Measurements from ENCODE around the gene LEMD1.

The LEMD1 gene

DNA sequence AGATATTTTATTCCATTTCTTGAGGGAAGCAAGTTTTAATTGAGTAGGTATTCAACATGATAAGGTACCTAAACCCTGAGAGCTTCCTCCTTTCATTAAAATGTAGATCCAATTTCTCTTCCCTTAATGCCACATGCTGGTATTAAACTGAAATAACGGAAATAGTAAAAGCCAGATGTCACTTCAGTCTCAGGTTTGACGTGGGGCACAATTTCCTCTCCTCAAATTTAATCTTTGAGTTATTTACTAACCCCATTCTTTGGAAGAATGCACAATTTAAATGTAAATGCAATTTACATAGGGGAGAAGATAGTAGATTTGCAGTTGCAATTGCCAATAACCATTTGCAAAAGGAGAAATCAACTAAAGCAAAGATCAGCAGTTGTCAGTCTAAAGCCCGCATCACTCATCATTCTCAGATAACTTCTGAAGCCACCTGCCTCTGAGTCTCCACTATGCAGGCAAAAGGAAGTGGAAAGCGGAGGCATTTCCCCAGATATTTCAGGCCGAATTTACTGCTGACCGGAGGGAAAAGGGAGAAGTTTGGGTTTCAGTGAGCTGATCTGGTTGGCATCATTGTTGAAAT lies 2.1 kb upstream of the LEMD1 start:
- DNase-seq (ENCODE audit: low spot score): no peak
- TF ChIP-seq, protein P1, sequence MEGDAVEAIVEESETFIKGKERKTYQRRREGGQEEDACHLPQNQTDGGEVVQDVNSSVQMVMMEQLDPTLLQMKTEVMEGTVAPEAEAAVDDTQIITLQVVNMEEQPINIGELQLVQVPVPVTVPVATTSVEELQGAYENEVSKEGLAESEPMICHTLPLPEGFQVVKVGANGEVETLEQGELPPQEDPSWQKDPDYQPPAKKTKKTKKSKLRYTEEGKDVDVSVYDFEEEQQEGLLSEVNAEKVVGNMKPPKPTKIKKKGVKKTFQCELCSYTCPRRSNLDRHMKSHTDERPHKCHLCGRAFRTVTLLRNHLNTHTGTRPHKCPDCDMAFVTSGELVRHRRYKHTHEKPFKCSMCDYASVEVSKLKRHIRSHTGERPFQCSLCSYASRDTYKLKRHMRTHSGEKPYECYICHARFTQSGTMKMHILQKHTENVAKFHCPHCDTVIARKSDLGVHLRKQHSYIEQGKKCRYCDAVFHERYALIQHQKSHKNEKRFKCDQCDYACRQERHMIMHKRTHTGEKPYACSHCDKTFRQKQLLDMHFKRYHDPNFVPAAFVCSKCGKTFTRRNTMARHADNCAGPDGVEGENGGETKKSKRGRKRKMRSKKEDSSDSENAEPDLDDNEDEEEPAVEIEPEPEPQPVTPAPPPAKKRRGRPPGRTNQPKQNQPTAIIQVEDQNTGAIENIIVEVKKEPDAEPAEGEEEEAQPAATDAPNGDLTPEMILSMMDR (IDR thresholded peaks at IDR 0.05; ENCODE audit: extremely low read depth, missing control alignments): no peak

DNA sequence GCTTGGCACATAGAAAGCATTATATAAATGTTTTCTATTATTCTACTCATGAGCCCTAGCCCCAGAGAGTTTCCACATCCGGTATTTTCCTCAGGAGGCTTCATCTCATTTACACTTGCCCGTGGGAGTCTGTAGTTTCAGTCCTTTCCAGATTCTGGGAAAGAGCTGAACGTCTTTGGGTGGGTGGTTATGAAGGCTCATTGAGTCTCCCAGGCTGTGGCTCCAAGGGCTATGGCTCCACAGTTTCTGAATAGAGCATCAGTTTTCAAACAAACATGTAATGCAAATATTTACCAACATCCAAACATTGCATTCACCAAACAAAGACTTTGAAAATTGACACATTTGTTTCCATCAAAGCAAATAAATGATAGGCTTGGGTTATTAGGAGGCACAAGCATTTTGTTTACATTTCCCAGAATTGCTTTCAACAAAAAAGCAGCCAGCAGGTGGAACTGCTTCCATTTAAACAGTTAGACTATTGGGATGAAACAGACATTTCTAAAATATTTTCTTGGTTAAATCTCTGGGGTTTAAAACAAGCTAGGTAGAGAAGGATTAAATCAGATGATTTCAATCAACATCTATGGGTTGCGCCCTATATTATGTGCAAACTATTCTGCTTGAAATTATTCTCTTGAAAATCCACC lies 1.3 kb upstream of the LEMD1 start:
- DNase-seq (ENCODE audit: low spot score): no peak
- TF ChIP-seq, protein P1 (IDR thresholded peaks at IDR 0.05; ENCODE audit: extremely low read depth, missing control alignments): no peak

DNA sequence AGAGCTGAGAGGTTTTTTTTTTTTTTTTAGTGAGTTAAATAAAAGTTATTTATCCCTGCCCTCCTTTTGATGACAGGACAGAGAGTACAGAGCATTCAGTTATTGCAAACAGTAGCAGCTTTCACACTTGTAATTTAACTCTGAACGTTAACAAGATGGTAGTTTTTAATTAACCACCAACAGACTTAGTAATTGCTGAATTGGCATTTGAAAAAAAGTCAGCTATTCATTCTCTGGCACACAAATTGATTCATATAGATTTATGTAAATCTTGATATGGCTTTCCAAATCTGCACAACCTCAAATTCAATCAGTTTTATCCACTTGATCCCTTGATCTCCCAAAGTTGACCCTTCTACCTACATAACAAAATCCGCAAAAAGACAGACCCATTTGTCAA lies 918 bp downstream of the LEMD1 start:
- TF ChIP-seq, protein P1 (IDR thresholded peaks at IDR 0.05; ENCODE audit: extremely low read depth, missing control alignments): no peak
- DNase-seq (ENCODE audit: low spot score): no peak

DNA sequence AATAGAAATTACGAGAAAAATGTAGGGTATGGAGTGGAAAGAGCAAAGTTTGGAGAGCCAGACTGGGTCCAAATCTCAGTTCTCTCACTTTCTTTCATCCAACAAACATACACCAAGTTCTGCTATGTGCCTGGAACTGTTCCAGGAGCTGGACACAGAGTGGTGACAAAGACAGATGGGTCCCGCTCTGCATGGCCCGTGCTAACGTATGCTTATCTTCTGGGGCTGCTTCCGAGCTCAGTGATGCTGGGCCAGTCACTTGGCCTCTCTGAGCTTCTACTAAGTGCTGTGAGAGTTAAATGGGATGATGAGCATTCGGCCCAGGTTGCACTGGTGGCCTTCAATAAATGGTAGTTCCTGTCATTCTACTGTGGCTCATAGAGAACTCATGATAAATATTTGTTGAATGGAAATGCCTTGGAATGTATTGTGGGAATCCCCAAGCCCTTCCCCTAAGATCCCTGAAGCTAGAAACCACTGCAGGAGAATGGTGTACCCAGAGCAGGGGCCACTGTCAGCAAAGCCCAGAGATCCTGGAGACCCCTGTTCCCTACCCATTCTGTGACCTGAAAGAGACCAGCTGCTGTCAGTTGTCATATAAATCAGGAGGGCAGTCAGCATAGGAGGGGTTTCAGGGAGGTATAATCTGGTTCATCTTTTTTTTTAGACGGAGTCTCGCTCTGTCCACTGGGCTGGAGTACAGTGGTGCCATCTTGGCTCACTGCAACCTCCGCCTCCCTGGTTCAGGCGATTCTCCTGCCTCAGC lies 3.8 kb downstream of the LEMD1 start:
- TF ChIP-seq, protein P1 (IDR thresholded peaks at IDR 0.05; ENCODE audit: extremely low read depth, missing control alignments): no peak

DNA sequence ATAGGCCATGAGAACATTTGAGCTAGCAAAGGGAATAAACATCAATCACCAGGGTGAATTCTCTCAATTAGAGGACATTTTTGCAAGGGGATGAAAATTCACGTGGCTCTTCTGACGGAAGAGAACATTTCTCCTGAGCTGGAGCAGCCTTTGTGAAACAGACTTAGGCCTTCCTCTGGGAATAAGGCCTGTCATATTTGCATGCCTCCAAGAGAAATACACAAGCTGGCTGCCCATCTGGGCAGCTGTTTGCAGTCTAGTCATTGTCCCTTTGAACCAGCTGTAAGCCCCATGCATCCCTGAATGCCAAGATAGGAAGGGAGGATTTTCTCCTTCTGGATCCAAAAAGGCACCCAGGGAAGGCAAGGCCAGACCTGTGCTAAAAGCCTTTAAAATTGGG lies 5.5 kb downstream of the LEMD1 start:
- TF ChIP-seq, protein P1 (IDR thresholded peaks at IDR 0.05; ENCODE audit: extremely low read depth, missing control alignments): no peak
- DNase-seq (ENCODE audit: low spot score): no peak

More for the DNA sequence above, 3.8 kb downstream of the LEMD1 start:
- no peak for DNase-seq (ENCODE audit: low spot score)

DNA sequence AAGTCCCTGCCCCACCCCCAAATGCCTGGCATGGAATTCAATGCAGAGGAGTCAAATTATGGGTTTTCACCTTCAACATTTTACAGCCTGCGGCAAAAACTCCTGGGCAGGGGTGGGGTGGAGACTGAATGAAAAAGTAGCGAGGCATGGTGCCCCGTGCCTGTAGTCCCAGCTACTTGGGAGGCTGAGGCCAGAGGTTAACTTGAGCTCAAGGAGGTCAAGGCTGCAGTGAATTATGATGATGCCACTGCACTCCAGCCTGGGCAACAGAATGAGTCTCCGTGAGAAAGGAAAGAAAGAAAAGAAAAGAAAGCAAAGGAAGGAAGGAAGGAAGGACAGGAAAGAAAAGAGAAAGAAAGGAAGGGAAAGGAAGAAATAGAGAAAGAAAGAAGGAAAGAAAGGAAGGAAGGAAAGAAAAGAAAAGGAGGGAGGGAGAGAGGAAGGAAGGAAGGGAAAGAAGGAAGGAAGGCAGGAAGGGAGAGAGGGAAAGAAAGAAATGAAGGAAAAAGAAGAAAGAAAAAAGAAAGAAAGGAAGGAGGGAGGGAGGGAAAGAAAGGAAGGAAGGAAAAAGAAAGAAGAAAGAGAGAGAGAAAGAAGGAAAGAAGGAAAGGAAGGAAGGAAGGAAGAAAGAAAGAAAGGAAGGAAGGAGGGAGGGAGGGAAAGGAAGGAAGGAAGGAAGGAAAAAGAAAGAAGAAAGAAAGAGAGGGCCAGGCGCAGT lies 11.1 kb downstream of the LEMD1 start:
- no peak for DNase-seq (ENCODE audit: low spot score)
- TF ChIP-seq, protein P1 (IDR thresholded peaks at IDR 0.05; ENCODE audit: extremely low read depth, missing control alignments): no peak
